ENCODE results near the gene NUDT7.

Gene NUDT7

DNA sequence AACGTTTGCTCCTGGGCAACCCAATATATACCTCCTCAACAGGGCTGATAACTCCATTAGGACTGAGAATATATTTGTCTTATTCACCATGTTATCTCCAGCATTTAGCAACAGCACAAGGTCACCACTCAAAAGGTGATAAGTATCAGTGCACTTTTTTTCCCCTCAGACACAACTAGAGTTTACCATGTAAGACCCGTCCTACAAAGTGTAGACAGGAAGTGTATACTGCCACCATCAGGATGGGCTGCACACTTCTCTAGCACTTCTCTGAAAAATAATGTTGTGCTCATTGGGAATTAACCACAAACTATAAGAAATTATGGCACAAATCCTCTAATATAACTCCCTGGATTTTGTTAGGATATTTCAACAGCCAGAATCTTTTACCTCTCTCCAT, 60.4 kb downstream of the NUDT7 start:
- no peak for DNase-seq

DNA sequence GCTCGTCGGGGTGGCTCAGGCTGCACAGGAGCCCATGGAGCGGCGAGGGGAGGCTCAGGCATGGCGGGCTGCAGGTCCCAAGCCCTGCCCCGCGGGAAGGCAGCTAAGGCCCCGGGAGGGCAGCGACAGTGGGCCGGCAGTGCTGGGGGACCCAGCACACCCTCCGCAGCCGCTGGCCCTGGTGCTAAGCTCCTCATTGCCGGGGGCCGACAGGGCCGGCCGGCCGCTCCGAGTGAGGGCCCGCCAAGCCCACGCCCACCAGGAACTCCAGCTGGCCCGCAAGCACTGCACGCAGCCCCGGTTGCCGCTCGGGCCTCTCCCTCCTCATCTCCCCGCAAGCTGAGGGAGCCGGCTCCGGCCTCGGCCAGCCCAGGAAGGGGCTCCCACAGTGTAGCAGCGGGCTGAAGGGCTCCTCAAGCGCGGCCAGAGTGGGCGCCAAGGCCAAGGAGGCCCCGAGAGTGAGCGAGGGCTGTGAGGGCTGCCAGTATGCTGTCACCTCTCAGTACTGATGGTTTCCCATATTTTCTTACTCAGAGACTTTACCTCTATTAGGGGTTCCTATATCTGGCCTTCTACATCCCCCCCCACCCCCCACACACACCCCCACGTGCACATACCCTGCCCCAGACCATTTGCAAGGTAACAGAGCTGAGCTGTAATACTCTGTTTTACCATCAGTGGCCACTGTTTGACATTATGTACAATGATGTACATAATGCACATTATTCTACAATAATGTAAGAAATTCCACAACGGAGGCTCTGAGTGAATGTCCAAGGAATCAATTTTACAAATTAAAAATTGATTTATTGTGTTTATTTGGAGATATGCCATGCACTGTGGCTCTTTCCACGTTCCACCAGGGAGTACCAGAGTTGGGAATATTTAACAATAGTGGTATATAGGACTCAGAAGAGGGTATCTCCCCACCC, 62.4 kb downstream of the NUDT7 start:
- DNase-seq = no peak

DNA sequence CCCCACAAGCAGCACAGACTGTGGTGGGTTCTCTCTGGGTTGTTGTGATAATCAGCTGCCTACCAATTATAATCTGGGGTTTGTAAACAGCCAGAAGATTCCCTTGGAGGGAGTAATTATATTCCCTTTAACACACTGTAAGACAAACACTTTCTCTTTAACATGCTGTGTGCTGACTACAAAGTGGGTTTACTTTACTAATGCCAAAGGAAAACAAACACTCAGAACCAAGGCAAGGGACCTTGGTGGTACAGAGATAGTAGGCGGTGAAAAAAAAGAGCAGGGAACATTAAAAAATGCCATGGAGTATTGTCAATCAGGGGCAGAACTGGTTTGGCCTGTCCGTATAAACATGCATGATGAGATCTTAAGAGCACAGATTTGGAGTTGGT, 63.1 kb downstream of the NUDT7 start:
- DNase-seq = no peak

DNA sequence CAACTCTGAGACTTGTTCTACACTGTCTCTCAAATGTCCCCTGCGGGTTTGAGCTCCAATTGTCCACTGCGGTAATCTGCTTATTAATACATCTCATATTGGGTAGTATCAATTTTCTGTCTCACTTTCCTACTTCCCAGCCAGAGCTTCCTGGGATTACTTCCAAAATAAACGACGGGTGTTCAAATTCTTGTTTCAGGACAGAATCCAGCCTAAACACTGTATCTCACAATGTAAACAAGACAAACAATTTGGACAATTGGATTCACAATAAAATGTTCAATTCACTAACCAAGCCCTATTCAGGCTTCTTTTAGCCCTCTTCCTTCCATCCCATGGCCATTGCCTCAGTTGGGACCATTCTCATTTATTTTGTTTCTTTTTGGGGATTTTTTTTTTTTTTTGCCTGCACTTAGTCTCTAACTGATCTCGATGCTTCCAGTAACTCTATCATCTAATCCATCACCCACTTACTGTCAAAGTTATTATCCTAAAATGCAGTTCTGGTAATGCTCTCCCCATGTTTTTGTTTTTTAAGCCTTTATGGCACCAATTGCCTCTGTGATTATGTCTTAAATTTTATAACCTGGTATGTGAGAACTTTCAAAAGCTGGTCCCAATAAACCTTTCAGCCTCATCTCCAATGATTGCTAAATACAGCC, 64.0 kb downstream of the NUDT7 start:
- no peak for DNase-seq

DNA sequence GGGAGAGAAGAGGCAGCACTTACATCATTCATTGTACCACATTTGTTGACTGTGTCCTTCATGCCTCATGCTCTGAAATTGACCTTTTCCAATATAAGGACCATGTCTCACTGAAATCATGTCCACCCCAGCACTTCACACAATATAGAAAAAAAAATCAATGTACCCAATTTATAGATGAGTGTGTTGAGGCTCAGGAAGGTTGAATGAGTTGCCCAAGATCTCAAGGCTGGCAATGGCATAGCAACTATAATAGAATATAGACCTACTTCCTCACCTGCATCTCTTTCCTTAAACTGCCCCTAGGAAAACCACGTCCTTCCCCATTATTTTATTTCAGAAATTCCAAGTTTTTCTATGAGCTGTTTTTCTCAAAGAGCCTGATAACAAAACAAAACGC, 65.1 kb downstream of the NUDT7 start:
- no peak for DNase-seq

DNA sequence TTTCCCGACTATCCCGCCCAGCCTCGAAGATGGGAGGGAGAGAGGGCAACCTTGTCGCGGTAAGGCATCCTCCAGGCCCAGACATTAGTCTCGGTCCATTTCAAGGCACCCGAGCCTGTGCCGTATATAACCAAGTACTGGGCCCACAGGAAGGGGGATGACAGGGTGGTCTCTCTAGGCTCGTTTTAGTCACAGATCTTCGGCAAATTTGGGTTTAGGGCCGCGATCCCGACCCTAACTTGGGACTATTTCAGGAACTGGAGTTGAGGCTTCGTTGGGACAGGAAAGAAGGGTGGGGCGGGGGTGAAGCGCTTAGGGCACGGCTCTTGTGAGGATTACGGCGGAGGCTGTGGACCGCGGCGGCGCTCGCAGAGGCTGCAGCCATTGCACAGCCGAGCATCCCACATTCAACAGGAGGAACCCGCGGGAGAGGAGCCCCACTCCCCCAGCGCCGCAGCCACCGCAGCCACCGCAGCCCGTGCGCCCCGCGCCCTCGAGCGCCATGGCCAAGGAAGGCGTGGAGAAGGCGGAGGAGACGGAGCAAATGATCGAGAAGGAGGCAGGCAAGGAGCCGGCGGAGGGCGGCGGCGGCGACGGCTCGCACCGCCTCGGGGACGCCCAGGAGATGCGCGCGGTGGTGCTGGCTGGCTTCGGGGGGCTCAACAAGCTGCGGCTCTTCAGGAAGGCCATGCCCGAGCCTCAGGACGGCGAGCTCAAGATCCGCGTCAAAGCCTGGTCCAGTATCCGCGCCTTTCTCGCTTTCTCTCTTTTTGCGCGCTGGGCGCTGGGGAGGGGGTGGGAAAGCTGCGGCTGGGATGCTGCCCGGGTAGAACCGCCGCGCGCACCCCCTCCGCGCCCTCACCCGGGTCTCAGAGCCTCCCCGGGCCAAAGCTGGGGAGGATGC, 66.1 kb downstream of the NUDT7 start, which contains the start of gene VAT1L:
TSS of gene VAT1L (plus strand) at position 384 of the 904 bp plus-strand sequence. CDS start at position 503, 119 bp downstream.
- DNase-seq = peak; percentile 24 to 78

DNA sequence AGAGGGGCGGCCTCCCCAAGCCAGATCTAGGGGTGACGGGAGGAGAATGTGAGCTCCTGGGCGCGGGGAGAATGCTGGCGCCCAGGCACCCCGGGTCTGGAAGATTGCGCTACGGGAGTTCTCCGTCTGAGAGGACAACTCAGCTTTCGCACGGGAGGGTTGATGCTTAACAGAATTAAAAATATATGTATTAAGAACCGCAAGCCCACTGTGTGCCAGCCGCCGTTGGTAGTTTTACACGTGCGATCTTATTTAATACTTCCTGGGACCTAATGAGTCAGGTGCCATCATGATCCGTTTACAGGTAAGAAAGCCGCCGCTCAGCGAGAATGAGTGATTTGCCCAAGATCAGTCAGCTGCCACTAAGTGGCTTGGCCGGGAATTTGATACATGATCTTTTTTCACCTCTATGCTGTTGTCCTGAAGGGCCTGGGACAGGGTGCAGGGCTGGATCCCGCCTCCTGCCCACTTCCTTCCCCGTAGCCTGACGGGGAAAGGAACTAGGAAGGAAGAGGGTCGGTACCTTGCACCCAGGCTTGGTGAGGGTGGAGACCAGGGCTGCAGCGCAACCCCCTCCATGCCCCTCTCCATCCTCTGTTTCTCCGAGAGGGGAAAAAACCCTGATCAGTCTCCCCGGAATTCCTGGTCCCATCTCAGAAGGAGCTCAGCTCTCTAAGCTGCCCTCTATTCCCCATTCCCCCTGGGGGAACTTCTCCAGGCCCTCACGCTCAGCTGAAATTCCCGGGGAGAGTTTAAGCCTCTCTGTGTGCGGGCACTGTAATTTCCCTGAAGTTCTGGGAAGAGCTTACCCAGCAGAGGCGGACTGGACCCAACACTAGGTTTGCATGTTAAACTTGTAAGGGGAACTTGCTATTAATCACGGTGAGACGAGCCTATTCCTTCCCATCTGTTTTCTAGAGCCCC, 67.0 kb downstream of the NUDT7 start:
- no peak for DNase-seq

DNA sequence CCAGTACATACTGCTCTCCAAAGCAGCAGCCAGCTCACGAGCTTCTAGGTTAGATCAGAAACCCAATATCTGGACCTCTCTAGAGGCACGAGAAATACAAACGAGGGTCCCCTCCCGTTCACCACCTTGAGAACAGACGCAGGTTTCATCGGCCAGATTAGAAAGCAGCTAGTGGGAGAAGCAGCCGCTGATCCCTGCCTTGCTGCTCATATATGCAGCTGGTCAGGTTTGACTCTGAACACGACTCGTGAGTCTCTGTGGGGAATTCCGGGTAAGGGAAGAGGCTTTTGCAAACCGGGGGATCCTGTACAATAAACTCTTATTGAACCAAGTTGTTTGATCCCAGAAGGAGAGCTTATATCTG, 67.7 kb downstream of the NUDT7 start:
- DNase-seq = no peak

DNA sequence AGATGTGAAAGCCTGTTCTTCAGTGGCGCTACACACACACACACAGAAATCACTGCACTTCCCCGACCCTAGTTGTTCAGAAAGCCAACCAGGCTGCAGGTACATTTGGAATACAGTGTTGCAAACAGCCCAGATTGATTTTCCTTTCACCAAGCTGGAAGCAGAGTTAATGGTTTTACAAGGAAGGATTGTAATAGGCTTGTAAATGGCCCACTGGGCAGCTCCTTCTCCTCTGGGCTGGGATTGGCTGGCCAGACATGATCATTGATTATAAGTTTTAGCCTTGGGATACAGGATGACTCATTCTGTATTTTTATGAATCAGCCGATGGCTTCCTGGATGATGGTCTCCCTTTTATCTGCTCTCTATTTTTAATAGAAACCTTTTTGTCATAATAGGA, 68.6 kb downstream of the NUDT7 start:
- DNase-seq = no peak
